Ectodermal cell (in vitro differentiated cells): ENCODE measurements around the gene GUF1. TPM values are rescaled to one million over a fixed set of nuclear protein-coding genes. Genes with fewer than 3 reads are reported as not detected.
A peak's percentile ranks its signal among the peaks of the same experiment; 100 is the strongest.

Experiments
- H3K27ac ChIP-seq: 2 replicates; pipeline ENCODE4 v1.7.0; 2013; ENCODE audit warnings: mild to moderate bottlenecking, low read depth, low read length; ENCODE audit not compliant: insufficient read depth, poor library complexity, severe bottlenecking
- H3K27me3 ChIP-seq: 2 replicates; pipeline ENCODE4 v1.7.0; 2013; ENCODE audit warnings: mild to moderate bottlenecking, low read length; ENCODE audit not compliant: insufficient read depth, control insufficient read depth, poor library complexity, severe bottlenecking
- H3K36me3 ChIP-seq: one replicate; pipeline ENCODE4 v1.7.0; 2013; ENCODE audit warnings: low read length; ENCODE audit not compliant: control insufficient read depth, insufficient read depth
- H3K4me1 ChIP-seq: one replicate; pipeline ENCODE4 v1.7.0; 2013; ENCODE audit warnings: low read length; ENCODE audit not compliant: control insufficient read depth, insufficient read depth
- H3K4me3 ChIP-seq: 2 replicates; pipeline ENCODE4 v1.7.0; 2013; ENCODE audit warnings: low read depth, low read length, control low read depth; ENCODE audit not compliant: insufficient read depth
- H3K9me3 ChIP-seq: 2 replicates; pipeline ENCODE4 v1.7.0; 2013; ENCODE audit warnings: mild to moderate bottlenecking, low read length, moderate library complexity; ENCODE audit not compliant: control insufficient read depth
- WGBS, 2 experiments: methylation state at CpG; one replicate each; pipeline ENCODE4 v1.1.7; 2013; ENCODE audit warnings: missing lambda C conversion rate in 2 of 2; 5-methylcytosine and 5-hydroxymethylcytosine counted together
- polyA plus RNA-seq, 4 experiments: library from polyadenylated mRNA; stranded (reverse); fragments of 50-300 nt; gene quantifications; one replicate each; pipeline ENCODE4 v1.2.3, GENCODE V29; 2013

Gene GUF1, protein sequence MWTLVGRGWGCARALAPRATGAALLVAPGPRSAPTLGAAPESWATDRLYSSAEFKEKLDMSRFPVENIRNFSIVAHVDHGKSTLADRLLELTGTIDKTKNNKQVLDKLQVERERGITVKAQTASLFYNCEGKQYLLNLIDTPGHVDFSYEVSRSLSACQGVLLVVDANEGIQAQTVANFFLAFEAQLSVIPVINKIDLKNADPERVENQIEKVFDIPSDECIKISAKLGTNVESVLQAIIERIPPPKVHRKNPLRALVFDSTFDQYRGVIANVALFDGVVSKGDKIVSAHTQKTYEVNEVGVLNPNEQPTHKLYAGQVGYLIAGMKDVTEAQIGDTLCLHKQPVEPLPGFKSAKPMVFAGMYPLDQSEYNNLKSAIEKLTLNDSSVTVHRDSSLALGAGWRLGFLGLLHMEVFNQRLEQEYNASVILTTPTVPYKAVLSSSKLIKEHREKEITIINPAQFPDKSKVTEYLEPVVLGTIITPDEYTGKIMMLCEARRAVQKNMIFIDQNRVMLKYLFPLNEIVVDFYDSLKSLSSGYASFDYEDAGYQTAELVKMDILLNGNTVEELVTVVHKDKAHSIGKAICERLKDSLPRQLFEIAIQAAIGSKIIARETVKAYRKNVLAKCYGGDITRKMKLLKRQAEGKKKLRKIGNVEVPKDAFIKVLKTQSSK
- polyA plus RNA-seq (2013, experiment 1 of 4) = 28.5 TPM
- 38.4 TPM for polyA plus RNA-seq (2013, experiment 2 of 4)
- 25.7 TPM for polyA plus RNA-seq (2013, experiment 3 of 4)
- 30.0 TPM for polyA plus RNA-seq (2013, experiment 4 of 4)

DNA sequence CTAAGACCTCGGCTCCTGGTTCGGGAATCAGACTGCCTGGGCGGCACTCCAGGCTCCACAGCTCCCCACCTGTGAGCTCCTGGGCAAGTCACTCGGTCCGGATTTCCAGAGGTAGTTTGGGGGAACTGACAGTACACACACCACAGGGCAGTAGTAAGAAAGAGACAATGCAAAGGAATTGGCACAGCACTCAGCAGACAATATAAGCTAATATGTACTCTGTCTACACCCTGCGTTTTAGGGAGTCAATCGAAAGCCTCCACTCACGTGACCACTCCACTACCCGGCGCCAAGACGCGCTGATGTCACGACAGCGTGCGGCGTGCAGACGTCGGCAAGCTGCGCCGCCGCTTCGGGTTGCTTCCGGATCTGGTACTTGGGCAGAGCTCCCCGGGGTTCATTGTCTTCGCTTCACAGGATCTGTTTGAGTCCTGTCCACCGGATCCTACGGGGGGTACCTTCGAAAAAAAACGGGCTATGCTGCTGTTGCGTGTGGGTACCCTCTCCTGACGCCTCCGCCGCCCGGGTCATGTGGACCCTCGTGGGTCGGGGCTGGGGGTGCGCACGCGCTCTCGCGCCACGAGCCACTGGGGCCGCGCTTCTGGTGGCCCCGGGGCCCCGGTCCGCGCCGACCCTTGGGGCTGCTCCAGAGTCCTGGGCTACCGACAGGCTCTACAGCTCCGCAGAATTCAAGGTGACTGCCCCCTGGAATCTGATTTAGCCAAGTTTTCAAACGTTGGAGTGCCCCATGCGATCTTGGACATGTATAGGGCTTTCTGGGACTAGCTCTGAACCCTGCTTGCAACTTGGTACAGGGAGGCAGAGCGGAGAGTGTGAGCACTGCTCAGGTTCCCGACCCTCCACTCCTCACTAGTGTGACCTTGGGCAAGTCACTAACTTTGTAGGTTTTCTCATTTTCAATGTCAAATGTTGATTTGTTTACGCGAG lies at the start of gene GUF1:
Gene GUF1, plus strand, starts transcription at position 327 of the 948 bp plus-strand sequence. Its CDS starts 203 bp downstream, at position 530.
- Histone ChIP-seq H3K4me1 (peaks cover 15% of the 10 kb centered on the region), H3K27ac (peak within 1 kb of the TSS; percentile 88), H3K4me3 (peak within 1 kb of the TSS; percentile 87), H3K27me3 (no peaks in the 10 kb centered on the region), H3K36me3 (no peaks in the 10 kb centered on the region), H3K9me3 (no peaks in the 10 kb centered on the region)
- WGBS, 2 experiments = 0 to 1% methylated on average over 55 to 57 of the region's 57 CpGs

- no peaks in the 10 kb centered on the region for H3K36me3 ChIP-seq
- H3K4me3 ChIP-seq = no peak overlapping the region
- H3K9me3 ChIP-seq = no peaks in the 10 kb centered on the region
- WGBS, 2 experiments = 2 to 6% methylated on average over 2 of the region's 2 CpGs
- no peaks in the 10 kb centered on the region for H3K4me1 ChIP-seq
- no peaks in the 10 kb centered on the region for H3K27me3 ChIP-seq
- no peak overlapping the region for H3K27ac ChIP-seq
These were observed 48.8 kb upstream of the GUF1 start for GRCh38 chr4:44629280-44629866.

GRCh38 chr4:44632089-44632488 lies 46.1 kb upstream of the GUF1 start:
- Histone ChIP-seq H3K9me3 (no peaks in the 10 kb centered on the region), H3K27ac (no peak overlapping the region), H3K4me3 (no peak overlapping the region), H3K4me1 (no peaks in the 10 kb centered on the region), H3K27me3 (no peaks in the 10 kb centered on the region), H3K36me3 (no peaks in the 10 kb centered on the region)
- 94% methylated on average over 3 of the region's 4 CpGs; no CpG with 5 or more reads in 1 of the 2 experiments for WGBS, 2 experiments

DNA sequence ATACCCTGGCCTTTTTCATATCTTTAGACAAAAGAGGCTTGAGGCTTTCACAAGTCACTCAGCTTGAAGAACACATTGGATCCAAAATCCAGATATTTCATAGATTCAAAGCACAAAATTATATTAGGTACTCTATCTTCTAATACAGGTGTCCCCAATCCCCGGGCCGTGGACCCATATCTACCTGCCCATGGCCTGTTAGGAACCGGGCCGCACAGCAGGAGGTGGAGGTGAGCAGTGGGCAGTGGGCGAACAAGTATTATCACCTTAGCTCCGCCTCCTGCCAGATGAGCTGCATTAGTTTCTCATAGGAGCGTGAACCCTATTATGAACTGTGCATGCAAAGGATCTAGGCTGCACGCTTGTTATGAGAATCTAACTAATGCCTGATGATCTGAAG lies 45.5 kb upstream of the GUF1 start:
- WGBS, 2 experiments = 85 to 86% methylated on average over 8 of the region's 8 CpGs
- H3K27ac ChIP-seq = no peak overlapping the region
- no peak overlapping the region for H3K4me3 ChIP-seq
- no peaks in the 10 kb centered on the region for H3K36me3 ChIP-seq
- H3K9me3 ChIP-seq = no peaks in the 10 kb centered on the region
- H3K27me3 ChIP-seq = no peaks in the 10 kb centered on the region
- no peaks in the 10 kb centered on the region for H3K4me1 ChIP-seq

DNA sequence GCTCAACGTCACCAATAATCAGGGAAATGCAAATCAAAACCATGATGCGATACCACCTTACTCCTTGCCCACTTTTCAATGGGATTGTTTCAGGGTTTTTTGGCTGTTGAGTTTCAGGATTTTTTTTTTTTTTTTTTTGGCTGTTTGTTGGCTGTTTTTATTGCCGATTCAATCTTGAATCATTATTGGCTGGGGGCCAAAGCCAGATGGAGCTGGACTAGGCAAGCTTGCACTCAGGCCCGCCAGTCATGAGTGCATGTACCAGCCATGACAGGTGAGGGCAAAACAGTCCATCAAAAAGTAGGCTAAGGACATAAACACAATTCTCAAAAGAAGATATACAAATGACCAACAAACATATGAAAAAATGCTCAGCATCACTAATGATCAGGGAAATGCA lies 40.1 kb upstream of the GUF1 start:
- 94 to 96% methylated on average over 4 of the region's 4 CpGs for WGBS, 2 experiments
- Histone ChIP-seq H3K27ac (no peak overlapping the region), H3K4me1 (no peaks in the 10 kb centered on the region), H3K9me3 (no peaks in the 10 kb centered on the region), H3K4me3 (no peak overlapping the region), H3K36me3 (no peaks in the 10 kb centered on the region), H3K27me3 (no peaks in the 10 kb centered on the region)

- Histone ChIP-seq H3K27me3 (no peaks in the 10 kb centered on the region), H3K36me3 (no peaks in the 10 kb centered on the region), H3K9me3 (no peaks in the 10 kb centered on the region), H3K4me3 (no peak overlapping the region), H3K27ac (no peak overlapping the region), H3K4me1 (no peaks in the 10 kb centered on the region)
- 100% methylated on average over 1 of the region's 1 CpG for WGBS, 2 experiments
These were observed 32.1 kb upstream of the GUF1 start for GRCh38 chr4:44646151-44646550.

GRCh38 chr4:44651425-44651824 lies 26.8 kb upstream of the GUF1 start, which contains the start of gene YIPF7:
YIPF7 (minus strand) TSS chr4:44651625; CDS start chr4:44650100, 1,525 bp downstream.
- Histone ChIP-seq H3K9me3 (no peaks in the 10 kb centered on the region), H3K27me3 (no peaks in the 10 kb centered on the region), H3K36me3 (no peaks in the 10 kb centered on the region), H3K4me1 (no peaks in the 10 kb centered on the region), H3K4me3 (no peak within 1 kb of the TSS), H3K27ac (no peak within 1 kb of the TSS)
- no CpG with 5 or more reads among the region's 1 CpG for WGBS, 2 experiments

GRCh38 chr4:44652002-44652401 lies 26.2 kb upstream of the GUF1 start:
- 94 to 96% methylated on average over 1 of the region's 1 CpG for WGBS, 2 experiments
- H3K4me1 ChIP-seq = no peaks in the 10 kb centered on the region
- no peaks in the 10 kb centered on the region for H3K27me3 ChIP-seq
- no peaks in the 10 kb centered on the region for H3K9me3 ChIP-seq
- H3K36me3 ChIP-seq = no peaks in the 10 kb centered on the region
- no peak overlapping the region for H3K27ac ChIP-seq
- H3K4me3 ChIP-seq = no peak overlapping the region

DNA sequence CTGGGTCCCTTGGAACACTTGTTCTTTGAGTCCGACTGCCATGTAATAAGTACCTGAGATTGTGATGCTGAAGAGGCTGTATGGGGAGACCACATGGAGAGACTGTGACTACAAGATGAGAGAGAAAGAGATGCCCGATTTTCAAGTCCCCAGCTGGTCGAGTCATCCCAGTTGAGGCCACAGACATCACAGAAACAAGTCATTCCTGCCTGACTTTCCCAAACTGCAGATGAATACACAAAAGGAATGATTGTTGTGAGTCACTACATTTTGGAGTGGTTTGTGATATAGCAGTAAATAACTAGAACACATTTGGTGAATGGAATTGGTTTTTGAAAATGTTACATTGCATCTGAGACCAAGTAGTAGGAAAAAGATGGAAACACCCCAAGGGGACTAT lies 17.8 kb upstream of the GUF1 start:
- no peaks in the 10 kb centered on the region for H3K4me1 ChIP-seq
- no peaks in the 10 kb centered on the region for H3K36me3 ChIP-seq
- no peaks in the 10 kb centered on the region for H3K9me3 ChIP-seq
- H3K27me3 ChIP-seq = no peaks in the 10 kb centered on the region
- H3K27ac ChIP-seq = no peak overlapping the region
- H3K4me3 ChIP-seq = no peak overlapping the region
- WGBS, 2 experiments = 51 to 57% methylated on average over 3 of the region's 3 CpGs
